ENCODE measurements around the gene HIVEP1. TPM values are rescaled to one million over a fixed set of nuclear protein-coding genes. Genes with fewer than 3 reads are reported as not detected.

Gene HIVEP1
- total and polyA plus RNA-seq, 2 of the 13 experiments (the other 11 are each of a cell fraction or from before 2014, with no cell fraction given), result 7.4 to 9.9 TPM

DNA sequence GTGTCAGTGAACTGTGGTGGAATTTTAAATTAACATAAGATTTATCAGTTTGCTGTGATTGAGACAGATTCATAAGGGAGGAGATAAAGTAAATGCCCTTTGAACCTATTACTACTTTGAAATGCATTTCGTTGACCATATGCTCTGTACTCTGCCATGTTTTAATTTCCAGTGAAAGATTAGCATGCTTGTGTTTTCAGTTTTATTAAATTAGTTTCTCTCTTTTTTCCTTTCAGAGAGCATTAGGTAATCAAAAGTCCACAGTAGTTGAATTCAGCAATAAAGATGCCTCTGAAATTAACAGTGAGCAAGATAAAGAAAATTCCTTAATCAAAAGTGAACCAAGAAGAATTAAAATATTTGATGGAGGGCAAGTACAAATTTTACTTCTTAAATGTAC is 117.4 kb downstream of the HIVEP1 start:
- 92% methylated on average over 1 of the region's 1 CpG for WGBS (ENCODE audit: low lambda C conversion rate)
- DNase-seq (ENCODE audit: low spot score) (no peak), FAIRE-seq (no peak), ATAC-seq (no peak)
- in situ Hi-C loops (cut with HindIII; ENCODE audit: extremely low pct_ligation_motif_present, low pct_unique_long_range_greater_than_20kb) (no loop called here), intact Hi-C loops (cut with micrococcal nuclease; ENCODE audit: unreplicated experiment) (no loop called here)
- no peaks in the 10 kb centered on the region for H4K20me1 ChIP-seq (ENCODE audit: insufficient read depth, low read length)
- no peak overlapping the region for H2AFZ ChIP-seq (ENCODE audit: low read length)
- ChIA-PET POLR2A (no interaction called here), CTCF (ENCODE audit: low intra/inter-chr PET ratio, low total read pairs) (no interaction called here)
- no peak overlapping the region for H3K9ac ChIP-seq (ENCODE audit: insufficient read depth, low read depth, low read length)
- no peak overlapping the region for H3K4me2 ChIP-seq (ENCODE audit: low read depth, low read length)
- H3K9me3 ChIP-seq (ENCODE audit: low read length), result no peaks in the 10 kb centered on the region
- H3K79me2 ChIP-seq (ENCODE audit: insufficient read depth, low read length), result no peaks in the 10 kb centered on the region
- H3K27ac ChIP-seq (ENCODE audit: extremely low read length, insufficient read depth, low read length), result no peak overlapping the region
- no peak overlapping the region for H3K4me3 ChIP-seq (replicated peaks in 1 of 3; ENCODE audit: insufficient read depth in 1 of 3, low read depth in 2 of 3, low read length in 3 of 3)
- TF ChIP-seq SP4 (CRISPR knock-in tag; IDR thresholded peaks at IDR 0.05) (no peak), NR2F6 (IDR thresholded peaks at IDR 0.05) (no peak), NR2F6 (CRISPR knock-in tag; IDR thresholded peaks at IDR 0.05) (no peak), RBM39 (IDR thresholded peaks at IDR 0.05; ENCODE audit: low read depth, low read length, poor library complexity, severe bottlenecking) (no peak), ZNF557 (CRISPR knock-in tag; IDR thresholded peaks at IDR 0.05) (no peak), WIZ (CRISPR knock-in tag; IDR thresholded peaks at IDR 0.05) (no peak), ZNF724P (CRISPR knock-in tag; IDR thresholded peaks at IDR 0.05; ENCODE audit: borderline replicate concordance) (no peak), PITX1 (CRISPR knock-in tag; IDR thresholded peaks at IDR 0.05) (no peak)
- TF ChIP-seq, protein P1, sequence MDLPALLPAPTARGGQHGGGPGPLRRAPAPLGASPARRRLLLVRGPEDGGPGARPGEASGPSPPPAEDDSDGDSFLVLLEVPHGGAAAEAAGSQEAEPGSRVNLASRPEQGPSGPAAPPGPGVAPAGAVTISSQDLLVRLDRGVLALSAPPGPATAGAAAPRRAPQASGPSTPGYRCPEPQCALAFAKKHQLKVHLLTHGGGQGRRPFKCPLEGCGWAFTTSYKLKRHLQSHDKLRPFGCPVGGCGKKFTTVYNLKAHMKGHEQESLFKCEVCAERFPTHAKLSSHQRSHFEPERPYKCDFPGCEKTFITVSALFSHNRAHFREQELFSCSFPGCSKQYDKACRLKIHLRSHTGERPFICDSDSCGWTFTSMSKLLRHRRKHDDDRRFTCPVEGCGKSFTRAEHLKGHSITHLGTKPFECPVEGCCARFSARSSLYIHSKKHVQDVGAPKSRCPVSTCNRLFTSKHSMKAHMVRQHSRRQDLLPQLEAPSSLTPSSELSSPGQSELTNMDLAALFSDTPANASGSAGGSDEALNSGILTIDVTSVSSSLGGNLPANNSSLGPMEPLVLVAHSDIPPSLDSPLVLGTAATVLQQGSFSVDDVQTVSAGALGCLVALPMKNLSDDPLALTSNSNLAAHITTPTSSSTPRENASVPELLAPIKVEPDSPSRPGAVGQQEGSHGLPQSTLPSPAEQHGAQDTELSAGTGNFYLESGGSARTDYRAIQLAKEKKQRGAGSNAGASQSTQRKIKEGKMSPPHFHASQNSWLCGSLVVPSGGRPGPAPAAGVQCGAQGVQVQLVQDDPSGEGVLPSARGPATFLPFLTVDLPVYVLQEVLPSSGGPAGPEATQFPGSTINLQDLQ (CRISPR knock-in tag; IDR thresholded peaks at IDR 0.05), result no peak
- no peaks in the 10 kb centered on the region for H3K4me1 ChIP-seq (ENCODE audit: insufficient read depth, low read length)
- BruUV-seq (replicated peaks), result no TSS peak
- no peaks in the 10 kb centered on the region for H3K27me3 ChIP-seq (ENCODE audit: control insufficient read depth in 1 of 2, insufficient read depth in 2 of 2, low read length in 2 of 2)
- H3K36me3 ChIP-seq (replicated peaks in 1 of 2; ENCODE audit: control insufficient read depth in 1 of 2, insufficient read depth in 2 of 2, low read length in 2 of 2), result no peaks in the 10 kb centered on the region

Measured in HepG2 (cell line).